PC-3 (cell line): ENCODE data around the gene TWIST2.

ENCODE experiments used
- EZH2 ChIP-seq: fragments of 300-600 bp; sonication (generic); IDR thresholded peaks from one replicate; pipeline ENCODE4 v1.6.1; 2017; ENCODE audit warnings: antibody characterized with exemption, mild to moderate bottlenecking, low read length; ENCODE audit not compliant: unreplicated experiment
- EZH2phosphoT487 ChIP-seq: fragments of 300-600 bp; sonication (generic); IDR thresholded peaks from 2 replicates; pipeline ENCODE4 v1.6.1; 2018; ENCODE audit warnings: mild to moderate bottlenecking, antibody characterized with exemption, low read length, borderline replicate concordance
- TF ChIP-seq, protein P1 (sequence below): fragments of 300-600 bp; sonication (generic); conservative IDR thresholded peaks from 2 replicates; pipeline ENCODE4 v1.5.1; 2017; ENCODE audit warnings: antibody characterized with exemption, low read depth, mild to moderate bottlenecking, low read length

DNA sequence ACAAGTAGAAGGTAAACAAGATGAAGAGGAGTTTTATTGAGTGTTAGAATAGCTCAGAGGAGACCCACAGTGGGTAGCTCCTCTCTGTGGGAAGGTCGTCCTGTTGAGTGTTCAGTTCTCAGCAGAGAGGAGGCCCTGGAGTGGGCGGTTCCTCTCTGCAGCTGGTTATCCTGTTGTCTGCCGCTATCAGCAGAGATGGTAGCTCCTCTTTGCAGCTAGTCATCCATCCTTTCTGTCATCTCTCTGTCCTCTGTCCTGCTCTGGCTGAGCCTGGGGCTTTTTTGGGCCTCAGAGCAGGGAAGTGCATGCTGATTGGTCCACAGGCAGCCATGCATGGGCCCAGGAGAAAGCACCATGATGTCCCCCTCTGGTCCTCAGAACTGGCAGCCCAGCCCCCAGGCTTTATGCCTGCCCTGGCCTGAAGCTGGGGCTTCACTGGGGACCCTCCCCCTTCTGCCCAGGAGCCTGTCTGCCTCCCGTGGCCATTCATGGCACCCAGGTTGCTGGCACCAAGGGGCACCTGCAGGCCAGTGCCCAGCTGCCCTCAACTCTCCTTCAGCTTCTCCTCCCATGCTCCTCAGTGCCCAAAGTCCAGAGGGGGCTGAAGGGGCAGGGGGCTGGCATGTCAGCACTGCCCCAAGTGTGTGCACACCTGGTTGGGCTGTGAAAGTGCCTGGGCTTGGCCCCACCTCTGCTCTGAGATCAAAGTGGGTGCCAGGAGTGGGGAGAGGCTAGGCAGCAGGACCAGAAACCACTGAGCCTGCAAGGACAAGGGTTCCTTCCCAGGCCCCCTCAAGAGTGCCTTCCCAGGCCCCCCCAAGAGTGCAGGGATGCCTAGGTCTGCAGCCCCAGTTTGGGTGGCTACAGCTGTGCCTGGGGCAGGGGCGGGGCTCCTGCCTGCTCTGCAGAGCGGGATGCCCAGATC, 98.7 kb downstream of the TWIST2 start:
- TF ChIP-seq EZH2 (no peak), EZH2phosphoT487 (no peak)
- TF ChIP-seq, protein P1, sequence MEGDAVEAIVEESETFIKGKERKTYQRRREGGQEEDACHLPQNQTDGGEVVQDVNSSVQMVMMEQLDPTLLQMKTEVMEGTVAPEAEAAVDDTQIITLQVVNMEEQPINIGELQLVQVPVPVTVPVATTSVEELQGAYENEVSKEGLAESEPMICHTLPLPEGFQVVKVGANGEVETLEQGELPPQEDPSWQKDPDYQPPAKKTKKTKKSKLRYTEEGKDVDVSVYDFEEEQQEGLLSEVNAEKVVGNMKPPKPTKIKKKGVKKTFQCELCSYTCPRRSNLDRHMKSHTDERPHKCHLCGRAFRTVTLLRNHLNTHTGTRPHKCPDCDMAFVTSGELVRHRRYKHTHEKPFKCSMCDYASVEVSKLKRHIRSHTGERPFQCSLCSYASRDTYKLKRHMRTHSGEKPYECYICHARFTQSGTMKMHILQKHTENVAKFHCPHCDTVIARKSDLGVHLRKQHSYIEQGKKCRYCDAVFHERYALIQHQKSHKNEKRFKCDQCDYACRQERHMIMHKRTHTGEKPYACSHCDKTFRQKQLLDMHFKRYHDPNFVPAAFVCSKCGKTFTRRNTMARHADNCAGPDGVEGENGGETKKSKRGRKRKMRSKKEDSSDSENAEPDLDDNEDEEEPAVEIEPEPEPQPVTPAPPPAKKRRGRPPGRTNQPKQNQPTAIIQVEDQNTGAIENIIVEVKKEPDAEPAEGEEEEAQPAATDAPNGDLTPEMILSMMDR, result no peak
